Upper lobe of left lung (tissue), 6 donors: ENCODE results near the gene CYP46A1. TPM values are rescaled to one million over a fixed set of nuclear protein-coding genes. Genes with fewer than 3 reads are reported as not detected.

Experiments used
- ATAC-seq, 2 donors: fragments of 200-7000 bp; cut with Tn5 transposase; one replicate each; pipeline ENCODE4 v1.9.1; 2022; ENCODE audit warnings: mild to moderate bottlenecking in 2 of 2, moderate library complexity in 2 of 2; ENCODE audit not compliant: low FRiP score in 2 of 2
- DNase-seq, 2 donors: peaks; one replicate each; pipeline ENCODE4 v3.0.0-alpha.2; 2019 to 2020
- H3K27ac ChIP-seq, 4 donors: fragments of 200-600 bp; sonication (generic); one replicate each; pipeline ENCODE4 v1.5.1; 2016 to 2019
- H3K27me3 ChIP-seq, 4 donors: fragments of 200-600 bp; sonication (generic); one replicate each; pipeline ENCODE4 v1.5.1; 2017 to 2019
- H3K36me3 ChIP-seq, 4 donors: fragments of 200-600 bp; sonication (generic); one replicate each; pipeline ENCODE4 v1.5.1; 2016 to 2019
- H3K4me1 ChIP-seq, 4 donors: fragments of 200-600 bp; sonication (generic); one replicate each; pipeline ENCODE4 v1.5.1; 2018 to 2019
- H3K4me3 ChIP-seq, 4 donors: fragments of 200-600 bp; sonication (generic); one replicate each; pipeline ENCODE4 v1.5.1; 2017 to 2019; ENCODE audit warnings: mild to moderate bottlenecking in 2 of 4, moderate library complexity in 1 of 4
- H3K9me3 ChIP-seq, 4 donors: fragments of 200-600 bp; sonication (generic); one replicate each; pipeline ENCODE4 v1.5.1; 2018 to 2019
- EP300 ChIP-seq, 4 donors: sonication (generic); formaldehyde crosslinking; IDR thresholded peaks; one replicate each; pipeline ENCODE4 v1.5.1; 2017; ENCODE audit warnings: antibody characterized with exemption in 4 of 4, control low read depth in 2 of 4
- POLR2A ChIP-seq, 4 donors: fragments of 450-650 bp; IDR thresholded peaks; one replicate each; pipeline ENCODE4 v1.5.1; 2016 to 2017; ENCODE audit warnings: antibody characterized with exemption in 4 of 4, mild to moderate bottlenecking in 2 of 4
- POLR2AphosphoS5 ChIP-seq, 2 donors: sonication (generic); formaldehyde crosslinking; IDR thresholded peaks; one replicate each; pipeline ENCODE4 v1.5.1; 2017; ENCODE audit warnings: antibody characterized with exemption in 2 of 2
- WGBS, 2 donors: methylation state at CpG; one replicate each; pipeline ENCODE4 v1.1.5; 2017 to 2018; 5-methylcytosine and 5-hydroxymethylcytosine counted together
- total RNA-seq, 6 donors: library from RNA; depleted of rRNA in 4 of 6; stranded (reverse); fragments of >200 nt in 4 of 6; gene quantifications; one replicate each; pipeline versions ENCODE4 v1.1.0 to v1.2.1, GENCODE V29; 2016 to 2021
- TF ChIP-seq, protein P1 (sequence below), 6 experiments: fragments of 450-650 bp in 4 of 6; fragments of 200-600 bp in 2 of 6; sonication (generic) in 2 of 6; IDR thresholded peaks; one replicate each; pipeline ENCODE4 v1.5.1; 2016 to 2019; ENCODE audit warnings: antibody characterized with exemption in 6 of 6
- donor health status: DM: no; HTN: no; CAD: no; lungs with moderate emphysema.
- donor health status: DM: no; HTN: yes; CAD: no; lungs with severe emphysema.

CYP46A1 gene
- total RNA-seq, 6 donors from 2014 or later, result 0.15 to 12.6 (median 1.2) TPM

DNA sequence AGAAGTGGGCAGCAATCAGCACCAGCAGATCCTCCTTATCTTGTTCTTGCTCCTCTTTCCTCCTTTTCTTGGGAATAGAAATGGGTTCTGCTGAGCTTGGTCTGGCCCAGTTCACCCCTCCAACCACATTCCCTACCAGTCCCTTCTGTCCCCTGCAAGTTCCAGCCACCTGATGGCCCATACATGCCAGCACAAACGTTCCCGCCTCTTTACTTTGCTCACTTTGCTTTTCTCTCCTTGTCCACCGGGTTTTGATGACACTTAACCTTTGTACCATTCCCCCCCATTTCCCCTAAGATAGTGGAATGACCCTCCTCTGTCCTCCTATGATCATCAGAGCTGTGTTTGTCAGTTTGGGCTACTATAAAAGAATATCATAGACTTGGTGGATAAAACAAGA, 85.7 kb downstream of the CYP46A1 start:
- no peak for ATAC-seq
- H3K4me1 ChIP-seq, result peaks cover 0 to 6% (median 3%) of the 10 kb centered on the region in 4 donors
- peak in 1 of 2 donors; percentile 3 for DNase-seq
- H3K36me3 ChIP-seq, result no peaks in the 10 kb centered on the region
- no peak overlapping the region for H3K4me3 ChIP-seq
- WGBS, 2 donors, result 74 to 83% methylated on average over 3 of the region's 3 CpGs
- no peak overlapping the region for H3K27ac ChIP-seq
- no peaks in the 10 kb centered on the region for H3K27me3 ChIP-seq
- TF ChIP-seq, protein P1, sequence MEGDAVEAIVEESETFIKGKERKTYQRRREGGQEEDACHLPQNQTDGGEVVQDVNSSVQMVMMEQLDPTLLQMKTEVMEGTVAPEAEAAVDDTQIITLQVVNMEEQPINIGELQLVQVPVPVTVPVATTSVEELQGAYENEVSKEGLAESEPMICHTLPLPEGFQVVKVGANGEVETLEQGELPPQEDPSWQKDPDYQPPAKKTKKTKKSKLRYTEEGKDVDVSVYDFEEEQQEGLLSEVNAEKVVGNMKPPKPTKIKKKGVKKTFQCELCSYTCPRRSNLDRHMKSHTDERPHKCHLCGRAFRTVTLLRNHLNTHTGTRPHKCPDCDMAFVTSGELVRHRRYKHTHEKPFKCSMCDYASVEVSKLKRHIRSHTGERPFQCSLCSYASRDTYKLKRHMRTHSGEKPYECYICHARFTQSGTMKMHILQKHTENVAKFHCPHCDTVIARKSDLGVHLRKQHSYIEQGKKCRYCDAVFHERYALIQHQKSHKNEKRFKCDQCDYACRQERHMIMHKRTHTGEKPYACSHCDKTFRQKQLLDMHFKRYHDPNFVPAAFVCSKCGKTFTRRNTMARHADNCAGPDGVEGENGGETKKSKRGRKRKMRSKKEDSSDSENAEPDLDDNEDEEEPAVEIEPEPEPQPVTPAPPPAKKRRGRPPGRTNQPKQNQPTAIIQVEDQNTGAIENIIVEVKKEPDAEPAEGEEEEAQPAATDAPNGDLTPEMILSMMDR (IDR thresholded peaks at IDR 0.05), result no peak
- TF ChIP-seq POLR2A (IDR thresholded peaks at IDR 0.05) (no peak), POLR2AphosphoS5 (IDR thresholded peaks at IDR 0.05) (no peak), EP300 (IDR thresholded peaks at IDR 0.05) (no peak)
- no peaks in the 10 kb centered on the region for H3K9me3 ChIP-seq

DNA sequence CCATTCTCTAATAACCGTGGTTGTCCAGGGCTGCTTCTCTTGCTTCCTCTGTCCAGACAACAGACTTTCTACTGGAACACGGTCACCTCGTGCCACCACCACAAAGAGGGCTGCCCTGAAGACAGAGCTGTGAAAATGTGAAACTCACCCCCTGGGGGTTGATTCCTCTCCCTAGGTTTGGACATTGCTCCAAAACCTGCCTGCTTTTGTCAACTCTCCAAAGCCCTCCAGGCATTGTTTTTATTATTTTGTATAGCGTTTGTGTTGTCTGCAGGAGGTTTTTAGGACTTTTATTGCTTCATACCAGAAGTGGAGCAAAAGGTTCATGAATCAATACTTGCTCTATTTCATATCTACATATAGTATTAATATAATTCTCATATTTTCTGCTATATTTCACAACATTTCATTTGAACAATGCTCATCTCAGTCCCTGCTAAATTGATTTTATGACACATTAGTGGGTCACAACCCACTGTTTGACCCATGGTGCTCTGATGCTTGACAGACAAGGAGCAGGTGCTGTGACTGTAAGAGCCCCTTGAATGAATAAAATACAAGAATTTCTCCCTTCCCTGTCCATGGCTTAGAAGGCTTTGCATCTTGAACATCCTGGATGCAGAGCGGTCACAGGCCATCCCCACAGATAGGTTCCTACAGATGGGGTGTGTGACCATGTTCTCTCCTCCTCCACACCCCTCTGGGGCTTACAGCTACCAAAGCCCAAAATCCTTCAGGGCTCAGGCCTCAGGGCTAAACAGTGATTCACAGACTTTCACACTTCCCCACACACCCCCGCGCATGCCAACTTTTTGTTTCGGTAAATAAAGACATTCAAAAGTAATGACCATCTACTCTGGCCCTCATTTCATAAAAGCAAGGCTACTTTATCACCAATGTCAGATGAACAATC, 88.5 kb downstream of the CYP46A1 start:
- Histone ChIP-seq H3K27ac (no peak overlapping the region), H3K9me3 (no peaks in the 10 kb centered on the region), H3K36me3 (no peaks in the 10 kb centered on the region), H3K4me1 (peaks cover 0 to 6% (median 3%) of the 10 kb centered on the region in 4 donors), H3K4me3 (no peak overlapping the region), H3K27me3 (no peaks in the 10 kb centered on the region)
- WGBS, 2 donors, result 74 to 81% methylated on average over 8 of the region's 8 CpGs
- DNase-seq (no peak), ATAC-seq (peak in 1 of 2 donors; percentile 34)
- TF ChIP-seq, protein P1 (IDR thresholded peaks at IDR 0.05), result no peak
- TF ChIP-seq POLR2A (IDR thresholded peaks at IDR 0.05) (no peak), EP300 (IDR thresholded peaks at IDR 0.05) (no peak), POLR2AphosphoS5 (IDR thresholded peaks at IDR 0.05) (no peak)

DNA sequence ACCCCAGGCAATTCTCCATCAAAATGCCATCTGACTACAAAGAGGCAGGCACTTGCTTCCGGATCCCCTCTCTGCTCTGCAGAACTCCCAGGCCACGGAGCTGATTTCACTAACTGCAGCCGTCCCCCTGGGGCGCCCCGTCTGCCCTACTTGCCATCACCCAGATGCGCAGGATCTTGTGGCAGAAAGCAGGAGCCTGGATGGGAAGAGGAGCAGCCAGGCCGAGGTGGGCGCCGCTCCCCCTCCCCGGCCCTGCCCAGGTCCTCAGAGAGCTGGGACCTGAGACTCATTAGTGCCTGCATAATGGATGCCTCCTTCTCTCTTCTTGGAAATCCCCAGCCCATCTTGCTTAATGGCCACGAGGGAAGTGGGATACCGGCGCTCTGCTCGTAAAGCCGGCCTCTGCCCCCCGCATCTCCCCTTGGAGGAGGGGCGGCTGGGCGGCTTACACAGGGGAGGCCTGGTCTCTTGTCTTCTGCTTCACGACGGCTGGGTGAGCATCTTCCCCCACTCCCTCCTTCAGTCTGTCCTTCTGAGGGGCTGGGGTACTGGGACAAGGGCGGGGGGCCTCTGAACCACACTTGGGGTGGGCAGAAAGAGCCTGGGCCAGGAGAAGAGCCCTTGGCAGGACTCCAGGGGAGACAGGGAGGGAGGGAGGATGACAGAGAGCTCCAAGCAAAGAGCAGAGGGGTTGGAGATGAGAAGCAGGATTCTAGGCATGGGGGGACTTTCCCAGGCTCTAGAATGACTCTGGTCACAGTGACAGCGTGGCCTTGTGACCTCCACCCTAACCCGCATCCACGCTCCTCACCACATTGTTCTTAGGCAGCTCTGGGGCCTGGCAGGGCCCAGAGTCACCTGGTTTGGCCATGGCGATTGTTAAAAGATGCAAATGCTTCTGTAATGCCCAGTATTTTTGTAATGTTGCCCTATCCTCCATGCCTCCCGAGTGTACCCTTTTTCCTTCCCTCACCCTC, 89.7 kb downstream of the CYP46A1 start:
- peak in 1 of 2 donors; percentile 64 for DNase-seq

DNA sequence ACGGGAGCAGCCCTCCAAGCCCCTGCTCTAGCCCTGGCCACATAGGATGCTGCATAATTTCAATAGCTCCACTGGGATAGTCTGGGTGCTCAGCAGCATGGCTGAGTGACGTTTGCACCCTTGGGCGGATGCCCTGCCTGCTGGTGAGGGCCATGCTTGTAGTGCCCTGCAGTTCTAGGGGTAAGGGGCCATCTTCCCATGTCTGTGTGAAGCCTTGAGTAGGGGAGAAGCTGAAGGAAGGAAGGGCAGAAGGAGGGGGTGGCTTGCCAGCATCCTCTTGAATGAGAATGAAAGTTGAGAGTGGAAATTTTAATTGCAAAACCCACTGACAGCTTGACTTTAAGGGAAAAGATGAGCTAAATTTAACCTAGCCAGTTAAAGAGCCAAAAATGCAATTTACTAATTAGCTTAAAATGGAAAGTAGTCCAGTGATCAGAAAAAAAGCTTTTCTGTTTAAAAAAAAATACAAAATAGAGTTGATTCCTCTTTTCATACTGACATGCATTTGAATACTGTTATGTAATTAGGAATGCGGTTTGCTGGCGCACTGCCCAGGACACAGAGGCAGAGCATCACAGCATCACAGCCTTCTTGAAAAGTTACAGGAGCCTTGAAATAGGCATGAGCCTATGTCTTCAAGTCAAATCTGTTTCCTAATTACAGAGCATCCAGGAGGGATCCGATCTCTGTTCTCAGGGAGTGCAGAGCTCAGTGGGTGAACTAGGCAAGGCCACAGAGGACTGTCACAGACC, 90.6 kb downstream of the CYP46A1 start:
- no peaks in the 10 kb centered on the region for H3K36me3 ChIP-seq
- WGBS, 2 donors, result 63 to 64% methylated on average over 6 of the region's 6 CpGs
- TF ChIP-seq EP300 (IDR thresholded peaks at IDR 0.05) (no peak), POLR2AphosphoS5 (IDR thresholded peaks at IDR 0.05) (no peak), POLR2A (IDR thresholded peaks at IDR 0.05) (no peak)
- TF ChIP-seq, protein P1 (IDR thresholded peaks at IDR 0.05), result no peak
- no peak for ATAC-seq
- H3K27ac ChIP-seq, result no peak overlapping the region
- H3K4me1 ChIP-seq, result peaks cover 0 to 6% (median 3%) of the 10 kb centered on the region in 4 donors
- H3K4me3 ChIP-seq, result no peak overlapping the region
- H3K27me3 ChIP-seq, result no peaks in the 10 kb centered on the region
- H3K9me3 ChIP-seq, result no peaks in the 10 kb centered on the region
- no peak for DNase-seq

More for the DNA sequence above, 89.7 kb downstream of the CYP46A1 start:
- peak in 1 of 2 donors; percentile 7 for ATAC-seq
- Histone ChIP-seq H3K27me3 (no peaks in the 10 kb centered on the region), H3K4me3 (no peak overlapping the region), H3K4me1 (peaks cover 0 to 6% (median 3%) of the 10 kb centered on the region in 4 donors), H3K9me3 (no peaks in the 10 kb centered on the region), H3K36me3 (no peaks in the 10 kb centered on the region), H3K27ac (no peak overlapping the region)
- TF ChIP-seq, protein P1 (IDR thresholded peaks at IDR 0.05), result no peak
- TF ChIP-seq POLR2AphosphoS5 (IDR thresholded peaks at IDR 0.05), result no peak
- TF ChIP-seq EP300 (IDR thresholded peaks at IDR 0.05), result no peak
- no peak for TF ChIP-seq POLR2A (IDR thresholded peaks at IDR 0.05)
- 86 to 91% methylated on average over 18 to 26 of the region's 26 CpGs for WGBS, 2 donors
